ENCODE measurements around the gene B3GLCT.
"Not testable (repeated sequence)": the region's sequence is repeated elsewhere in the genome, so short reads cannot be mapped to it uniquely, and the experiment has no call there.

The B3GLCT gene

DNA sequence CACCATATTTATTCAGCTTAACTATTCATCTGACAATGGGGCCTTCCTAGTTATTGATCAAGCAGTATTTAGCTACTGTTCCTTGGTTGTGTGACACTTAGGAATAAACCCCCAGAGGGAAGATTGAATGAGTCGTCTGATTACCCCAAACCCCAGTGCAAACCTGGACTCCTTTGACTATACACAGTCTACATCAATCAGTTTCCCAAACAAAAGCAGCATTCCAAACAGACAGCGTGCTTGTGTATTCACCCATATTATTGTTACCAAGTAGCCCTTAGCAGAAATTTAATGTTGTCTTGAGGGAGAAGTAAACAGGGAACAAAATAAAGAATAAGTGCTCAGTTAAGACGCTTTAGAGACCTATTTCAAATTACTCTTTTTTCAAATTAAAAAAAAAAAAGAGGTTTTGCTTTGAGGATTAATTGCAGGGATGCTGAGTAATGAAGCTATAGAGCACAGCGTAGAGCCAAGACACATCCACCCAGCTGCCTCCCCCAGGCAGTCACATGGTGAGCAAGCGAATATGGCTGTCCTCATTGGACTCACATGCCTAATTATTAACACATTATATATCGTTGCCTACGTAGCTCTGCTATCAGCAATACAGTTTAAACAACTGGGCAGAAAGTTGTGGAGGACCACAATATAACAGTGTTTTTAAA, 14.7 kb upstream of the B3GLCT start:
- DNase-seq: no peak

GRCh38 chr13:31191748-31192147, 8.0 kb upstream of the B3GLCT start:
- no peak for DNase-seq

GRCh38 chr13:31192306-31192705, 7.5 kb upstream of the B3GLCT start:
- no peak for DNase-seq

DNA sequence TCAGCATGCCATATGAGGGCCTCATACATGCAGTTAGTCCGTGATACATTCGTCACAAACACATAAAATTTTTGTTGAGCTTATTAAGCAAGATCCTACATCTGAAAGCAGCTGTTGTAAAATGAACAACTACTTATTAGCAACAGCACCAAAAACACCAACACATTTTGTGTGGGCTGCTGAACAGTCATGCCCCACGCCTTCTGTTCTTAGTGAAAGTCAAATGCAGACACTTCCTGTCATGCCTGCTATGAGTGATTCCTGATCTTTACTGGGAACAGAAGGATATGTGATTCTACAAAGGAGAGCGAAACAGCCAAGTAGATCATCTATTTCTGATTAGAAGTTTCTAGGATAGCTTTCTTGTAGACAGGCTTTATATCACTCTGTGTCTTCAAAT, 4.2 kb upstream of the B3GLCT start:
- no peak for DNase-seq

- no peak for DNase-seq
Measured at GRCh38 chr13:31196992-31197391, 2.8 kb upstream of the B3GLCT start.

- DNase-seq: no peak
Measured at GRCh38 chr13:31198519-31198918, 1.3 kb upstream of the B3GLCT start.

GRCh38 chr13:31199527-31199848, 287 bp upstream of the B3GLCT start:
- no peak for DNase-seq

DNA sequence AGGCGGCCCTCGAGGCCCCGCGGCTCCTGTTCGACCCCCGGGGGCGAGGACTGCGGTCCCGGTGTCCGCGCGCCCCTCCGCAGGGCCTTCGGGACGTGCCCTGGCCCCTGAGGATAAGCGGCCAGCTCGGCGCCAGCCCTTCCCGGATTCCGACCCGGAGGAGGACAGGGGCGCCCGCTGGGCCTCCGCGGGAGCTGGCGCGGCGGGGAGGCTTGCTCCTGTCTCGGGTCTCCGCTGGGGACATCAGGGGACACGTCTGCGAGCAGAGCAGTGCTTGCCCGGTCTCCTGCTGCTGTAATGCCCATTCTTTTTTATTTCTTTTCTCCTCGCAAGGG, 829 bp downstream of the B3GLCT start:
- no peak for DNase-seq

GRCh38 chr13:31201341-31202031, 1.7 kb downstream of the B3GLCT start:
- no peak for DNase-seq

DNA sequence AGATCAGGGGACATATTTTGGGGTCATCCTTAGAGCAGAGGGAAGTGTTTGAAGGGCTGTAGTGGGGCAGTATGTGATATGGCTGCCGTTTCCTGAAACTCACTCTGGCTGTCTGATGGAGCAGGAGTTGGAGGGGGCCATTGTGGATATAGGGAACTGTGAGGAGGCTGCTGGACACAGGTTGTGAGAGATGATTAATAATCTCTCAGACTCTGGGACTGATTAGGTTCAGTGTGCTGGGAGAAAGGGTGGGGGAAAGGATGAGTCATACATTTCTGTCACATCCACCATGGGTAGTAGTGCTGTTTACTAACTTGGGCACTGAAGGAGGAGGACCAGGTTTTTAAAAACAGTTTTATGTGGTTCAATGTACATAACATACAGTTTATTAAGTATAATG, 4.8 kb downstream of the B3GLCT start:
- peak; percentile 52 for DNase-seq

DNA sequence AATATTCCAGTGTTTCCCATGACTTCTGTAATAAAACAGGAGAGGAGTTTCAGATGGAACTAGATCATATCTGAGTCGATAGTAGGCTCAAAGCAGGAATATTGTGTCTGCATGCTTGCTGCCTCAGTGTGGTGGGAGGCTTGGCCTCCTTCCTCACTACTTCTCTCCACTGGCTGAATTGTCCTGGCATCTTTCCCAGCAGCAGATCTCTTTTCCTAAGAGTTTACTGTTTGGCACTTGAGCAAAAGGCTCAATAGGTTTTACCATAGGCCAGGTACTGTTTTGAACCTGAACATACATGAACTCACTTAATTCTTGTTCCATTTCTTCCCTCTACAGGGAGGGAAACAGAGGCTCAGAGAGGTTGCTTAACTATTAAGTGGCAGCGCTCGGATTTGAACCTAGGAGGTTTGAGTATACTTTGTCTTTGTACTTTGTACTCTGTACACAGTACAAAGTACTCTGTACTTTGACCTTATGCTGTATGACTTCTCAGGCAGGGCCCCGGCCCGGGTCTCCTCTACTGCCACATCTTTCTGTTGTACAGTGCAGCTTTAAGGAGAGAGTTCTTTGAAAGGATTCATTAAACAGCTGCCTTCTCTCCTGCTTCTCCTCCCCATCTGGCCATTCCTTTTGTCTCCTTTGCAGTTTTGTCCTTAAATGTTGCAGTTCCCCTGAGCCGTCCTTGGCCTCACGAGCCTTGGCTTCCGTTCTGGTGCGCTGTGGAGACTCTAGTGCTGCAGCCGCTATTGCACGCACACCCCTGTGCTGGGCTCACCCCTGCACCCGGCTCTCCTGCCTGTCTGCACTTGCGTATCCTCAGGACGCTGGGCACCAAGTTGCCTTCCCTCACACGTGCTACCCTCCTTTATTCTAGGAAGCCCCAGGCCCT, 8.1 kb downstream of the B3GLCT start:
- DNase-seq: peak; percentile 46

GRCh38 chr13:31208559-31209122, 8.9 kb downstream of the B3GLCT start:
- no peak for DNase-seq

GRCh38 chr13:31209172-31209840, 9.5 kb downstream of the B3GLCT start:
- DNase-seq: no peak

DNA sequence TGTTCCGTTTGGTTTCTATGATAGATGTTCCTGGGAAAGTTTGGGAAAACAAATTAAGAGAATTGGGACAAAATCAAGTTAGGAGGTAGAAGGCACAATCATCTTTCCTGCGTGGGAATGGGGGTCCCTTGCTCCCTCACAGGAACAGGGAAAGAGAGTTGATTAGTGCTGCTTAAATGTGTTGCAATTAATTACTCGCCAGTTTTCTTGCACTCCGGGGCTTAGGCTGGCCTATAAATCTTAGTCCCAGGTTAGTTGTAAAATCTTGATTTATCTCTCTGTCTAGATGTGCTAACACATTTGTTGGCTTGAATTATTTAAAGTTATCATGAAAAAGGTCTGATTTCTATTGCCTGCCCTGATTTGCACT, 10.1 kb downstream of the B3GLCT start:
- no peak for DNase-seq

GRCh38 chr13:31213651-31214289, 14.0 kb downstream of the B3GLCT start:
- DNase-seq: no peak

DNA sequence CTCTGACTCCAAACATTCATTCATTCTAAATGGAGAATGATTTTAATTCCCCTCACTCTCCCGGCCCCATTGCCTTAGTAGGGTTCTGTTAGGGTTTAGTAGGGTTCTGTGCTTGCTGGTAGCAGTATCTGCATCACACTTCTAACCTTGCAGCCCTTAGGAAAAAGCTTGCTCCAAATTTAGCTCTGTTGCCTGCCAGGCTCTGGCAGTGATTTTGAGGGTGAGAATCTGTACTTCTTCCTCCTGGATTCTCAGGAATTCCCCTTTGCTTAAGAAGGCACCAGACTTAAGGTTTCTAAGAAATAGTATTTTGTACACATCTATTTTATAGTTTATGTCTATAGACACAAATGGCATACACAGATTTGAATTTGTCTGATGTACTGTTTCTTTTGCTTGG, 14.7 kb downstream of the B3GLCT start:
- DNase-seq: no peak

DNA sequence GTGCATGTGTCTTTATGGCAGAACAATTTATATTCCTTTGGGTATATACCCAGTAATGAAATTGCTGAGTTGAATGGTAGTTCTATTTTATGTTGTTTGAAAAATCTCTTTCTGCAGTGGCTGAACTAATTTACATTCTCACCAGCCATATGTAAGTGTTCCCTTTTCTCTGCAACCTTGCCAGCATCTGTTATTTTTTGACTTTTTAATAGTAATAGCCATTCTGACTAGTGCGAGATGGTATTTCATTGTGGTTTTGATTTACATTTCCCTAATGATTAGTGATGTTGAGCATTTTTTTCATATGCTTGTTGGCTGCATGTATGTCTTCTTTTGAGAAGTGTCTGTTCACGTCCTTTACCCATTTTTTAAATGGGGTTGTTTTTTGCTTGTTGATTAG, 17.1 kb downstream of the B3GLCT start:
- not testable (repeated sequence) for DNase-seq

- DNase-seq: no peak
Measured at GRCh38 chr13:31219909-31220598, 20.3 kb downstream of the B3GLCT start.

DNA sequence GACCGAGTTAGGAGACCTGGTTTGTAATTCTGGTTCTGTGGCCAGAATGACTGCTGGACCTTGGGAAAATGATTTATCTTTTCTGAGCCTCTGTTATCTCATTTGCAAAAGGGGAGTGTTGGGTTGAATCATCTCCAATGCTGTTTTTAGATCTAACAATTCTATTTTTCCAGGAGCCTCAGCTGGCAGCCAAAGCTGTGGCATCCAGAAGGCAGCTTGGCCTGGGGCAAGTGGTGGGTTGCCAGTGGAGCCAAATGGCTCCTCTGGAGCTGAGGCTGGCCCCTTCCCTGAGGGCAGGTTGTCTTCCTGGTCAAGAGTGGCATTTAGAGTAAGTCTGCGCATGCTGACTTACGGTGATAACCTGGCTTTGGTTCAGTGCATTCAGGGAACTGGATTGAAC, 21.3 kb downstream of the B3GLCT start:
- DNase-seq: peak; percentile 12

GRCh38 chr13:31223215-31223614, 23.4 kb downstream of the B3GLCT start:
- no peak for DNase-seq

DNA sequence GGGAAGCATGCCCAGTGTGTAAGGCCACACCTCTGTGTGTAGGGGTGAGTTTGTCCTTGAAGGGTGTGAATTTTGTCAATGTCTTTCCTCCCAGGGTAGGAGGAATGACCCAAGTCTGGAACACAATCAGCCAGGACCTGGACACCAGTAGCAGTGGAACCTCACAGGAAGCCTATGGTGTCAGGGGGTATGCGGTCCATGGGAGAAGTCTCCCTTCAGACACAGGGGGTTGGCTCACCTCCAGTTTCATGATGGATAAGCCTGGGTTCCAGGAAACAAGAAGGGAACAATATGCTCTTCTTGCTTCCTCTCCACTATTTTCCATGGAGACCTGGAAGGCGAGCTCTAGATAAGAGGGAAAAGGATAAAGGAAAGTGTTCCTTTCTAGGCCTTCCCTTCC, 23.9 kb downstream of the B3GLCT start:
- no peak for DNase-seq

DNA sequence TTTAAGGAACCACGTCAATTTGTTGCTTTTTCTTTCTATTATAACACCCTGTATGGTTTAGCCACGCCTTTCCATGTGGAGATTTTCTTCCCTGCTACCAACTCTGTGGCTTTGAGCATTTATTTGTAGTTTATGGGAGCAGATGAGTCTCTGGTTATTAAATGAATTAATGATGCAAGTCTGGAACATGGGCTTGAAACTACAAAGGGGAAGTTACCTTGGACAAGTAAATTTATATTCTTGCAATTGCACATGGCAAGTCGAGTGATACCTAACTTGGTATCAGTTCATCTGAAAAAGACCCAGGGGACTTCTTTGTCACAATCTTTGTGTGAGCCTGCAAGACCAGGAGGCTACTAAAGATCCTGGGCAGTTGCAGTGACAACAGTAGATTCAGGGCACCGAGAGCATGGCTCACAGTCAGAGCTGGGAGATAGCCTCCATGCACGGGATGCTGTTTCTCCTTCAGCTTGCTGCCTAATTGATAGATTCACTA, 24.4 kb downstream of the B3GLCT start:
- DNase-seq: no peak
